MG63 (cell line): ENCODE data around the gene MESP2. TPM values are rescaled to one million over a fixed set of nuclear protein-coding genes. Genes with fewer than 3 reads are reported as not detected.
A peak's percentile ranks its signal among the peaks of the same experiment; 100 is the strongest.

Experiments
- DNase-seq: peaks from one replicate; pipeline ENCODE4 v3.0.0-alpha.2; 2020
- H3K27me3 ChIP-seq: fragments of 250-450 bp; sonication (Bioruptor Pico); 2 replicates; pipeline ENCODE4 v1.5.1; 2020; ENCODE audit warnings: mild to moderate bottlenecking, moderate library complexity
- H3K36me3 ChIP-seq: fragments of 250-450 bp; sonication (Bioruptor Pico); 2 replicates; pipeline ENCODE4 v1.5.1; 2020; ENCODE audit warnings: mild to moderate bottlenecking, moderate library complexity
- H3K4me3 ChIP-seq: fragments of 250-450 bp; sonication (Bioruptor Pico); 2 replicates; pipeline ENCODE4 v1.5.1; 2020; ENCODE audit warnings: mild to moderate bottlenecking, moderate library complexity
- H3K9me3 ChIP-seq: fragments of 250-450 bp; sonication (Bioruptor Pico); 2 replicates; pipeline ENCODE4 v1.5.1; 2020; ENCODE audit warnings: mild to moderate bottlenecking, moderate library complexity
- total RNA-seq: library from RNA; depleted of rRNA; stranded (reverse); fragments of >200 nt; shearing (Covaris generic); gene quantifications from 2 replicates; pipeline ENCODE4 v1.2.3, GENCODE V29; 2014; ENCODE audit warnings: low replicate concordance

The MESP2 gene
- total RNA-seq, 1 experiment from 2014 or later: 1.8 TPM

- no peaks in the 10 kb centered on the region for H3K9me3 ChIP-seq
- H3K27me3 ChIP-seq: no peaks in the 10 kb centered on the region
- no peaks in the 10 kb centered on the region for H3K36me3 ChIP-seq
- DNase-seq: peak; percentile 93
- H3K4me3 ChIP-seq: peak within 1 kb of the TSS; percentile 62
Observed at GRCh38 chr15:89750560-89751542, 25.3 kb upstream of the MESP2 start, which contains the start of gene MESP1. Gene MESP1, minus strand, starts transcription at chr15:89751249. Its CDS starts 18 bp downstream, at chr15:89751231.

GRCh38 chr15:89751748-89752147 is 24.4 kb upstream of the MESP2 start:
- no peaks in the 10 kb centered on the region for H3K27me3 ChIP-seq
- H3K9me3 ChIP-seq: no peaks in the 10 kb centered on the region
- DNase-seq: no peak
- H3K36me3 ChIP-seq: no peaks in the 10 kb centered on the region
- no peak overlapping the region for H3K4me3 ChIP-seq

- Histone ChIP-seq H3K27me3 (no peaks in the 10 kb centered on the region), H3K4me3 (no peak overlapping the region), H3K36me3 (no peaks in the 10 kb centered on the region), H3K9me3 (no peaks in the 10 kb centered on the region)
- DNase-seq: no peak
Observed at GRCh38 chr15:89753855-89754254, 22.3 kb upstream of the MESP2 start.

- H3K36me3 ChIP-seq: no peaks in the 10 kb centered on the region
- DNase-seq: no peak
- H3K4me3 ChIP-seq: no peak overlapping the region
- H3K27me3 ChIP-seq: no peaks in the 10 kb centered on the region
- H3K9me3 ChIP-seq: no peaks in the 10 kb centered on the region
Observed at GRCh38 chr15:89754361-89755154, 21.6 kb upstream of the MESP2 start.

- Histone ChIP-seq H3K4me3 (no peak overlapping the region), H3K9me3 (no peaks in the 10 kb centered on the region), H3K36me3 (no peaks in the 10 kb centered on the region), H3K27me3 (no peaks in the 10 kb centered on the region)
- DNase-seq: no peak
Observed at GRCh38 chr15:89755701-89756100, 20.4 kb upstream of the MESP2 start.

- no peak for DNase-seq
- Histone ChIP-seq H3K9me3 (no peaks in the 10 kb centered on the region), H3K4me3 (no peak overlapping the region), H3K27me3 (no peaks in the 10 kb centered on the region), H3K36me3 (no peaks in the 10 kb centered on the region)
Observed at GRCh38 chr15:89756897-89757296, 19.2 kb upstream of the MESP2 start.

- no peaks in the 10 kb centered on the region for H3K27me3 ChIP-seq
- no peaks in the 10 kb centered on the region for H3K36me3 ChIP-seq
- no peak for DNase-seq
- H3K9me3 ChIP-seq: no peaks in the 10 kb centered on the region
- H3K4me3 ChIP-seq: no peak overlapping the region
Observed at GRCh38 chr15:89758283-89758682, 17.8 kb upstream of the MESP2 start.

GRCh38 chr15:89758981-89759380 is 17.2 kb upstream of the MESP2 start:
- DNase-seq: no peak
- Histone ChIP-seq H3K9me3 (no peaks in the 10 kb centered on the region), H3K36me3 (no peaks in the 10 kb centered on the region), H3K4me3 (no peak overlapping the region), H3K27me3 (no peaks in the 10 kb centered on the region)

- no peaks in the 10 kb centered on the region for H3K27me3 ChIP-seq
- H3K36me3 ChIP-seq: no peaks in the 10 kb centered on the region
- DNase-seq: no peak
- no peak overlapping the region for H3K4me3 ChIP-seq
- no peaks in the 10 kb centered on the region for H3K9me3 ChIP-seq
Observed at GRCh38 chr15:89759835-89760234, 16.3 kb upstream of the MESP2 start.

- no peak overlapping the region for H3K4me3 ChIP-seq
- no peaks in the 10 kb centered on the region for H3K36me3 ChIP-seq
- no peaks in the 10 kb centered on the region for H3K9me3 ChIP-seq
- no peaks in the 10 kb centered on the region for H3K27me3 ChIP-seq
- peak; percentile 69 for DNase-seq
Observed at GRCh38 chr15:89760303-89761008, 15.7 kb upstream of the MESP2 start.

GRCh38 chr15:89761009-89761831 is 14.9 kb upstream of the MESP2 start:
- Histone ChIP-seq H3K4me3 (no peak overlapping the region), H3K9me3 (no peaks in the 10 kb centered on the region), H3K36me3 (no peaks in the 10 kb centered on the region), H3K27me3 (no peaks in the 10 kb centered on the region)
- DNase-seq: peak; percentile 56

- H3K36me3 ChIP-seq: no peaks in the 10 kb centered on the region
- no peak overlapping the region for H3K4me3 ChIP-seq
- no peaks in the 10 kb centered on the region for H3K9me3 ChIP-seq
- H3K27me3 ChIP-seq: no peaks in the 10 kb centered on the region
- no peak for DNase-seq
Observed at GRCh38 chr15:89761929-89762328, 14.2 kb upstream of the MESP2 start.

- Histone ChIP-seq H3K36me3 (no peaks in the 10 kb centered on the region), H3K27me3 (no peaks in the 10 kb centered on the region), H3K9me3 (no peaks in the 10 kb centered on the region), H3K4me3 (no peak overlapping the region)
- DNase-seq: no peak
Observed at GRCh38 chr15:89765694-89766093, 10.4 kb upstream of the MESP2 start.

GRCh38 chr15:89766357-89767311 is 9.5 kb upstream of the MESP2 start:
- no peaks in the 10 kb centered on the region for H3K27me3 ChIP-seq
- no peak overlapping the region for H3K4me3 ChIP-seq
- no peaks in the 10 kb centered on the region for H3K9me3 ChIP-seq
- no peaks in the 10 kb centered on the region for H3K36me3 ChIP-seq
- peak; percentile 51 for DNase-seq

- Histone ChIP-seq H3K36me3 (no peaks in the 10 kb centered on the region), H3K9me3 (no peaks in the 10 kb centered on the region), H3K4me3 (no peak overlapping the region), H3K27me3 (no peaks in the 10 kb centered on the region)
- DNase-seq: no peak
Observed at GRCh38 chr15:89767411-89767915, 8.7 kb upstream of the MESP2 start.
